SH-SY5Y (cell line): ENCODE measurements around the gene ENOX1.
A peak's percentile ranks its signal among the peaks of the same experiment; 100 is the strongest.

Source experiments
- GATA2 ChIP-seq: IDR thresholded peaks from 2 replicates; pipeline ENCODE4 v1.6.1; 2011; ENCODE audit warnings: mild to moderate bottlenecking, low read depth, low read length
- GATA3 ChIP-seq: IDR thresholded peaks from 2 replicates; pipeline ENCODE4 v1.6.1; 2011; ENCODE audit warnings: low read depth, mild to moderate bottlenecking, low read length, moderate library complexity

ENOX1 gene

DNA sequence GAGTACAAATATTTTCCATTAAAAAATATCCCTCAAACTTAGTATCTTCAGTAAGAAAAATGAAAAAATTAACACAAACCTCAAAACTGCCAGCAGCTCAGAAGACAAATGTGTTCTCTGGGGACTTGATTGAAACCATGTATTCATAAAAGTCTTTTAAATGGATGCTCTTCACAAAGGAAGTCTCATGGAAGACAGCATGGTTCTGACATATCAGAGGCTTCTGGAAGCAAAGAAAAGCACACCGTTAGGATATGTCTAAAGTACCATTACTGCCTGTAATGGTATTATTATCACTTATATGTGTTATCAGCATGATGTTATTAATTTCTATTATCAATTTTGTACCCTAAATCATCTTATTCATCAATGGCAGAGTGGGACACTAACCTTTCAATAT lies 302.8 kb downstream of the ENOX1 start:
- TF ChIP-seq GATA2 (no peak), GATA3 (no peak)

DNA sequence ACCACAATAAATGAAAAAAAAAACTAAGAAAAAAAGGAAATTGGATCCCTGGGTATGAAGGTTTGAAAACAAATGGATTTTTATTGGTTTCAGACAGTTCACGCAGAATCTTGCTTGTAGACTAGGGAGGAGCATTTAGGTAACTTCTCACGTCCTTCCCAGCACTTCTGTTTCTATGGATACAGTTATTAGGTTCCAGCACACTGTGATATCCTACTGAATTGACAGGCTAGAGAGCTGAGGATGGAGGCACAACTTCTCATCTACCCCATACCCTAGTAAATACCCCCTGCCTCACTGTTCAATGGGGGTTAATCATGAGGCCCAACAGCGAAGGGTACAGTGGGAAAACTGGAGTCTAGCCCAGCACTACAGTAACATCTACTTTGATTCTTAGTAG lies 304.1 kb downstream of the ENOX1 start:
- no peak for TF ChIP-seq GATA2
- no peak for TF ChIP-seq GATA3

DNA sequence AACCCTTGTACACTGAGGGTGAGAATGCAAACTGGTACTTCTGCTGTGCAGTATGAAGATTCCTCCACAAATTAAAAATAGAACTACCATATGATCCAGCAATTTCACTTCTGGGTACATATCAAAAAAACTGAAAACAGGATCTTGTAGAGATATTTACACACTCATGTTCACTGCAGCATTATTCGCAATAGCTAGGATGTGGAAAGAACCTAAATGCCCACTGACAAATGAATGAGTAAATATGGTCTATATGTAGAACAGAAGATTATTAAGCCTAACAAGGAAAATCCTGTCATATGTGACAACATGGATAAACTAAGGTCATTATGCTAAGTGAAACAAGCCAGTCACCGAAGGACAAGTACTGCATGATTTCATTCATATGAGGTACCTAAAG lies 304.7 kb downstream of the ENOX1 start:
- no peak for TF ChIP-seq GATA3
- no peak for TF ChIP-seq GATA2

DNA sequence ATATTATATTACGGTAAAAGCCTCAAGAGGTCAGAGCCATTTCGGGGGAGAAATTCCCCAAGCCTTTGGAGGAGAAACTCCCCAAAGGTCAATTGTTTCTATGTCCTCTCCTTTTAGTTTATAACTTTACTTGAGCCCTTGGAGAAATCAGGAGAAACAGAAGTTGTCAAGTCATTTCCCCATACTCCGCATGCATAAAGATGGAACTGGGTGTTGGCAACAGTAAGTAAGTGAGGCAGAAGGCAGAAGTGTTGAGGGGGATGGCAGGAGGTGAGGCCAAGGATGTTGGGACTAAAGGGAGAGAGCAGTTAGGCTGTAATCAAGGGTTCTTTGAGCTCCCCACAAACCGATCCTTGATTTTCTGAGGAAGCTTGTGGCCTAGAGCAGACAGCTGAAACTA lies 307.9 kb downstream of the ENOX1 start:
- TF ChIP-seq GATA2 (no peak), GATA3 (no peak)

DNA sequence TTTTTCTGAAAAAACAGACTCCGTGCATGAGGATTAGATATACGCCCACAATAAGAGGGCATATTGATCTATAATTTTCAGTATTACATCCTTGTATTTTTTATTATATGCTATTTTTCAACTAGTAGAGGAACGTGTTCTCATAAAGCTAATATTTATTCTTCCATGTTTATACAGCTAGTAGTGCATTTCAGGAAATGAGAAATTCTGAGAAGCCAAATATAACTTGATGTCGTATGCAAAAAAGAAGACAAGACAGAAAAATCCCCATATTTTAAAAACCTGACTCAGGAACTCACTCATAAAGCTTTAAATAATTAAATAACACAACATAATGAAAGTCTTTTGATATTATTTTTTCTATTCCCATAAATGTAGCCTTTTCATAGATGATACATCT lies 308.6 kb downstream of the ENOX1 start:
- TF ChIP-seq GATA3 (no peak), GATA2 (no peak)

DNA sequence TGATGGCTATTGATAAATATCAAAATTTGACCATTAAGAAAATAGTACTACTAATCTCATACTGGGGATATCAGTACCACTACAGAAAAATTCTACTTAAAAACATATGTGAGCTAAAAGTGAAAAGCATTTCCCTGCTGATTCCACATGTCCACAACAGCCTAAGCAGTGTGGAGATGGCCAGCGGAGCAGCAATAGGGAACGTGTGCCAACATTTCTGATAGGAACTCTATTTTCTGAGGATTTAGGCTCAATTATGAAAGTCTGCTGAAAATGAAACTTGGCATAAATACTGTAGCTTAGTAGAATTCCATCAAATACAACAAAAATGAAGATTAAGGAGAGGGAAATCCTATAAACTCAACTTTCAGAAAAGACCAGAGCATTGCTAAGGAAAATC lies 311.6 kb downstream of the ENOX1 start:
- TF ChIP-seq GATA3, result no peak
- no peak for TF ChIP-seq GATA2

DNA sequence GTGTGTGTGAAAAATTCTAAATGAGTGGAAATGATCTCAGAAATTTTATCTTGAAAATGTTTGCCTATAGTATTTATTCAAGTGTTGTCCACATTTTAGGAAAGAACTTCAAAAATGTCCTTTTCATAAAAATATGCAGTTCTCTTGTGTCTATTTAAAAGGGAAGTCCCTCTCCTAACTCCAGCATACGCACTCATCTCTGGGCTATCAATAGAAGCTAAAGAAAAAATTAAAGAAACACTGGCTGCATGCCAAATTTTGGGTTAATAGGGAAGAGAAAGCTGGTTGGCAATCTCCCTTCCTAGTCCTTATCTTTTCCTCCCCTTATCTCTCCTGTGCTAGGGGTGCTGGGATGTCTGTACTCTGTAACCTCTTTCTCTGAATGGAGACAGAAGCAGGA lies 313.3 kb downstream of the ENOX1 start:
- peak; percentile 78 for TF ChIP-seq GATA3
- peak; percentile 96 for TF ChIP-seq GATA2

DNA sequence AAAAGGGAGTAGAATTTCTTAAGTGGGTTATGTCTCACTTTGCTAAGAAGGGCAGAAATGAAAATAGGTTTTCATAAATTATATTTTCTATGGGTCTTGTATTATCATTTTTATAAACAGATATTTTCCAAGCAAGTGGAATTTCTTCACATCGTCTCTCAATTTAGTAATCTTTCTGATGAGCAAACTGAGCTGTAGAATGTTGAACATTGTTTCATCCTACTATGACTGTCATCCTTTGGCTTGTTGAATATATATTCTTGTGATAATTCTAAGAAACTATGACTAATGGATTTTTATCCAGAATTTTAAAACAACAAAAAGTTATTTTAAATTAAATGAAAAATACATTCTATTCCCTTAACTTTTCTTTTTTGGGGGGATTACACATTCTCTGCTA lies 313.8 kb downstream of the ENOX1 start:
- TF ChIP-seq GATA3, result no peak
- no peak for TF ChIP-seq GATA2

DNA sequence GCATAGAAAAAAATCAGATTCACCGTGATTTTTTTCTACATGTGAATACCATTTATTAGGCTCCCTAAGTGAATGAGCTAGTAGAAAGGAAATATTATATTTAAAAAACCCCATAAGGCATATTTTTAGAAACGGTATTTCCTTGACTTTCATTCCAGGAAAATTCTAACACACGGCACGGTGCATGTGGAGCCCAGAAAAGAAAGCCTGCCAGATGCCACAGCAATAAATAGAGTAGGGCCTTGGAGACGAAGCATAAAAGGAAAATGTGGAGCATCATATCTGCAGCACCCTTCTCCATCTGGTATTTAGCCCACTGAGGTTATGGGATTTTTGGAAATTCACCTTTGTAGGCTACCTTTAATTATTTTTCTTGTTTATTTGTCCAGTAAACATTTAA lies 314.4 kb downstream of the ENOX1 start:
- TF ChIP-seq GATA2, result no peak
- TF ChIP-seq GATA3, result no peak

DNA sequence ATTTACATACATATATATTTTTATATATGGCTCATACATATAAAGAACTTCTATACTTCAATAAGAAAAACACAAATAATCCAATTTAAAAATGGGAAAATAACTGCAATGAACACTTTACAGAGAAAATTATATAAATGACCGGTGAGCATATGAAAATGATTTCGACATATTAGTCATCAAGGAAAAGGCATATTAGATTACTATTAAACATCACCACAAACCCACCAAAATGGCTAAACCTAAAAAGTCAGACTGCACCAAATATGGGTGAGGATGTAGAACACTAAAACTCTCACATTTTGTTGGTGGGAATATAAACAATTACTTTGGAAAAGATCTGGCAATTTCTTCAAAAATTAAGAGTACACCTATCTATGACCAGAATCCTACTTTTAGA lies 316.2 kb downstream of the ENOX1 start:
- TF ChIP-seq GATA2 (no peak), GATA3 (no peak)

DNA sequence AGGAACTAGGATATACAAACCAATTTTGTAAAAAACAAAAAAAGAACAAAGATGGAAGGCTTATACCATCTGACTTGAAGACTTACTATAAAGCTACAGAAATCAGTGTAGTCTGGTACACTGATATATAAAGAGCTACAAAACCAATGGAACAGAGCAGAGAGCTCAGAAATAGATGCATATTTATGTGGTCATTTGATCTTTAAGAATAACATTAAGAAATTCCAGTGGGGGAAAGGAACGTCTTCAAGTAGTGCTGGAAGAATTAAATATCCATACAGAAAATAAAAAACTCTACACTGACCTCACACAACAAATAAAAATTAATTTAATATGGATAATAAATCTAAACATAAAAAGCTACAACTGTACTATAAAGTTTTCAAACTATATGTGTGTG lies 317.0 kb downstream of the ENOX1 start:
- no peak for TF ChIP-seq GATA2
- TF ChIP-seq GATA3, result no peak

DNA sequence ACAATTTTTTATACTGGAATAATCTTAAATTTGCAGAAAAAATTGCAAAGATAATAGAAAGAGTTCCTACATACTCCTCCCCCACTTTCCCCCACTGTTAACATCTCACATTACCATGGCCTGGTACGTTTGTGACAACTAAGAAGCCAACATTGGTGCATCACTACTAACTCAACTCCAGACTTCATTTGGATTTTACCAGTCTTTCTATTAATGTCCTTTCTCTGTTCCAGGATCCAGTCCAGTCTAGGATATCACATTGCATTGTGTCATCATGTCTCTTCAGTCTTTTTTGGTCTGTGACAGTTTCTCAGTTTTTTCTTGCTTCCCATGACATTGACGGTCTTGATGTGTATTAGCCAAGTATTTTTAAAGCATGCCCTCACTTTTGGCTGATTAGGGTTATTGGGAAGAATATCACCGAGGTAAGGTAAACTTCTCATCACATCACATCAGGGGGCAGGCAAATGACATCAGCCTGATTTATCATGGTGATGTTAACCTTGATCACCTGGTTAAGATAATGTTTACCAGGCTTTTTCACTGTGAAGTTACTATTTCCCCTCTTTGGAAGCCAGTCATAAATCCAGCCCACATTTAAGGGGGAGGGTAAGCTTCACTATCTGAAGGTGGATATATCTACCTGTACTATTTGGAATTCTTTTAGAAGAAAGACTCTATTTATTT lies 322.1 kb downstream of the ENOX1 start:
- TF ChIP-seq GATA2 (no peak), GATA3 (no peak)

DNA sequence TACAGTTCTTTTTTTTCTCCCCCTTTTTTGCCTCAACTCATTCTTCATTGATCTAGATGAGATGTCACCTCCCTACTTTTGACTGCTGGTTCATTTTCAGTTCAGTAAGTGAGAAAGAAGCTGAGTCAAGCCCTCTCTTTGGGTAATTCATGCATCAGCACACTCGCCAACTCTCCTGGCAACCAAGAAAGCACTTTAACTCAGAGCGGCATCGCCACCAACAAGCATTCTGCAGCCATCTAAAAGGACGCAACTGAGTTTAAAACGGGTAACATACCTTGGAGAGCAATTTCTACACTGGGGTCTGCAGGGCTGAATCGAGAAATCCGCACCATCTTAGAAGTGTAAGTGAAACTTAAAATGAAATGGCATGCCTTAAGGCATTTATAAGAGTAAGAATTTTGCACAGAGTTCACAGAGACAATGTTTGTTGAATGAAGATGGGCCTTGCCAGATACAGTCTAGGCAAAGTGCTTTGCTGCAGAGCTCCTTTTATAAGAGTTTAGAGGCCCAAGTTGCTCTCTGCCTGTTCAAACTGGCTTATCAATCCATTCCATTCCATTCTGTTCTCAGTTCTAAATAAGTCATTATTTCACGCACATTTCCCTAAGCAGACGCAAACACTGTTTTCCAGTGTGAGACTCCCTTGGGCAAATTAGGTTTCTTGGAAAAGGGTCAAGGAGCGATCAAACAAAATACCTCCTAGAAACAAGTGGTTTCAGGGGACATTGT lies 338.0 kb downstream of the ENOX1 start:
- TF ChIP-seq GATA2, result no peak
- TF ChIP-seq GATA3, result no peak

DNA sequence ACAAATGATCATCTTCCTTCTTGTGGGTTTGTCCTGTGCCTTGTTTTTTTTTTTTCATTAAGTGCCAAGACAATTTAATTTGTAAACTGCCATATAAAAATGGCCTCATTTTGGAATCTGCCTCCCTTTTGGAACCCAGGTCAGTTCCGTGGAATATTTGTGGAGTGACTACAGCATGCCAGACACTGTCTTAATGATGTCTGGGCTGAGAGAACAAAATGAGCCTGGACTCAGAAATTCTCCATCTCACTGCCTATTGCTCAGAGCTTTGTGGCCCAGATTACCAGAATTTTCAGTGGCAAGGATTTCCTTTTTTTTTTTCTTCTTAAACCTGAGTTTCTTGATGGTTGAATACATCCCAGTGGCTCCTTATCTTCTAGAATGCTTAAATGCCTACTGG lies 340.6 kb downstream of the ENOX1 start:
- TF ChIP-seq GATA2 (no peak), GATA3 (no peak)

DNA sequence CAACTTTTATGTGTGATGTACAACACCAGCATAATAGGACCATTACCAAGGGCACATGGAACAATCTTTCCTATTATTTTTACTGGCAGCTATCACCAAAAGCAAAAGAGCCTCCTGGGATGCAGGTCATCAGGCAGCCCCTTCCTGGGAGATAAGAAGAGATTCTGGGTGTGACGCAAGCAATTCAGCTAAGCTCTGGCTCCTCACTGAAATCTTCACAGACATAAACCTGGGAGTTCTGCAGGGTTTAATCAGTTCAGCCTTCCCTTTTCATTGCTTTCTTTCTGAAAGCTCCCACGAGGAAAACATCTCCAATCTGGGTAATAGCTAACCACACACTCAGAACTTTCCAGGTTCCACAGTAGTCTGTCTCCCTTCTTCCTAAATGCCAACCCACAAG lies 341.1 kb downstream of the ENOX1 start:
- TF ChIP-seq GATA2 (no peak), GATA3 (no peak)

DNA sequence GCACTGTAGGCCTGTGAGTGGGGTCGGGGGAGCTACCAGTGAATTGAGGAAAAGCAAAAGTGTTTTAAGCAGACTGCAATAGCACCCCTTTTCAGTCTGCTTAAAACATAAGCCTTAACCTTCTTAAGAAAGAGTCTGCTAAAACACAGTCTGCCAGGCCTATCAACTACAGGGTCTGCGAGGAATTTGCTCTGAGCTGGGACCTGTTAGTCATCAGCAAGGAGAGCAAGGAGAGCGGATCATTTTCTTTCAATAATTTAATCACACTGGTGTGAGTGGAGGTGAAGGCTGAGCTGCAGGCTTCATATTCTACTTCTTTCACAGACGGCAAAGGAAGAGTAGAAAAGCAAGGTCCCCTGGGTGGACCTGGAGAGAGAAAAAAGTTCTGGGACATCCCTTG lies 342.7 kb downstream of the ENOX1 start:
- no peak for TF ChIP-seq GATA3
- no peak for TF ChIP-seq GATA2
